GM12865 (cell line): Measurements from ENCODE around the gene HS3ST4.

ENCODE experiments used
- DNase-seq: peaks from one replicate; pipeline ENCODE4 v3.0.0; 2010; ENCODE audit warnings: low read depth
- H3K4me3 ChIP-seq: 2 replicates; pipeline ENCODE4 v1.5.1; 2011; ENCODE audit warnings: mild to moderate bottlenecking, low read depth, low read length, control low read depth
- TF ChIP-seq, protein P1 (sequence below): IDR thresholded peaks from 2 replicates; pipeline ENCODE4 v1.5.1; 2011; ENCODE audit warnings: low read length, control low read depth, low read depth, inconsistent platforms; ENCODE audit not compliant: insufficient read depth; ENCODE audit errors: missing control alignments

HS3ST4 gene

DNA sequence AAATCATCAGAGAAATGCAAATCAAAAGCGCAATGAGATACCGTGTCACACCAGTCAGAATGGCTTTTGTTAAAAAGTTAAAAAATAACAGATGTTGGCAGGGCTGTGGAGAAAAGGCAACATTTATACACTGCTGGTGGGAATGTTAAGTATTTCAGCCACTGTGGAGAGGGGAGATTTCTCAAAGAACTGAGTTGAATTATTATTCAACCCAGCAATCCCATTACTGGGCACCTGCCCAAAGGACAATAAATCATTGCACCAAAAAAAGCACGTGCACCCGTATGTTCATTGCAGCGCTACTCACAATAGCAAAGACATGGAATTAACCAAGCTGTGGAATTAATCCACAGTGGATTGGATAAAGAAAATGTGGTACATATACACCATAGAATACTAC is 204.7 kb downstream of the HS3ST4 start:
- no peak overlapping the region for H3K4me3 ChIP-seq
- DNase-seq, result no peak
- TF ChIP-seq, protein P1, sequence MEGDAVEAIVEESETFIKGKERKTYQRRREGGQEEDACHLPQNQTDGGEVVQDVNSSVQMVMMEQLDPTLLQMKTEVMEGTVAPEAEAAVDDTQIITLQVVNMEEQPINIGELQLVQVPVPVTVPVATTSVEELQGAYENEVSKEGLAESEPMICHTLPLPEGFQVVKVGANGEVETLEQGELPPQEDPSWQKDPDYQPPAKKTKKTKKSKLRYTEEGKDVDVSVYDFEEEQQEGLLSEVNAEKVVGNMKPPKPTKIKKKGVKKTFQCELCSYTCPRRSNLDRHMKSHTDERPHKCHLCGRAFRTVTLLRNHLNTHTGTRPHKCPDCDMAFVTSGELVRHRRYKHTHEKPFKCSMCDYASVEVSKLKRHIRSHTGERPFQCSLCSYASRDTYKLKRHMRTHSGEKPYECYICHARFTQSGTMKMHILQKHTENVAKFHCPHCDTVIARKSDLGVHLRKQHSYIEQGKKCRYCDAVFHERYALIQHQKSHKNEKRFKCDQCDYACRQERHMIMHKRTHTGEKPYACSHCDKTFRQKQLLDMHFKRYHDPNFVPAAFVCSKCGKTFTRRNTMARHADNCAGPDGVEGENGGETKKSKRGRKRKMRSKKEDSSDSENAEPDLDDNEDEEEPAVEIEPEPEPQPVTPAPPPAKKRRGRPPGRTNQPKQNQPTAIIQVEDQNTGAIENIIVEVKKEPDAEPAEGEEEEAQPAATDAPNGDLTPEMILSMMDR, result no peak

DNA sequence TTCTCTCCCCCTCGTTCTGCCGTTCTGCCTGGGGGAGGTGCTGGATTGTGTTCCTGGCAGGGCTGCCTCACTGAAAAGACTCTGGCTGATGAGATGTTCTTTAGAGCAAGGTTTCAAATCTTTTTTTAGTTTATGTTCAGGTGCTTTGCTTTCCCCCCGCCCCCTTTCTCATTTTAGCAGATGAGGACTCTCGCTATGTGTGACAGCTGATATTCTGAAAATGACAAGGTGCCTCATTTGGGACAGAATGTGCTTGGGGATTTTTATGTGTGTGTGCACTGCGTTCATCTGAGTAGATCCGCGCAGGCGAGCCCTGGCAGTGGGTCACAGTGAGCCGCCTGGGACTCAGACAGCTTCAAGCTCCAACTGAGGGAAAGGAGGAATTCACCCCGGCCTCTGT is 205.9 kb downstream of the HS3ST4 start:
- DNase-seq, result peak; percentile 32
- TF ChIP-seq, protein P1, result no peak
- H3K4me3 ChIP-seq, result no peak overlapping the region

DNA sequence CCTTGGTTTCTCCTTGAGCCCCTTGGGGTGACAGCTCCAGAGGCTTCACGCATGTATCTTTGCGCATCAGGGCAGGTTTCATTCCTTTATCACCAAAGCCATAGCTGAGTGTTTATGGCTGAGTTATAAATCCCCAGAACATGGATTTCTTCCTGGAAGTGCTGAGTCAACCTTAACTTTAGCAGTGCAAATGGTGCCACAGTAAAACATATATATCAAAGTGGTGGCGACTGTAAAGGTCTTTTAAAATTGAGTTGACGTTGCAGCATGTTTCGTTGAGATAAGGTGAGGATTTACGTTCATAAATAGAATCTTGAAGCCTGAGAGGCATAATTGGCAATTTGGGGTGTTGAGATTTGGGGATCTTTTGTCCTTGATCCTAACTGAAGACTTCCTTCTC is 214.1 kb downstream of the HS3ST4 start:
- TF ChIP-seq, protein P1, result no peak
- DNase-seq, result no peak
- no peak overlapping the region for H3K4me3 ChIP-seq

DNA sequence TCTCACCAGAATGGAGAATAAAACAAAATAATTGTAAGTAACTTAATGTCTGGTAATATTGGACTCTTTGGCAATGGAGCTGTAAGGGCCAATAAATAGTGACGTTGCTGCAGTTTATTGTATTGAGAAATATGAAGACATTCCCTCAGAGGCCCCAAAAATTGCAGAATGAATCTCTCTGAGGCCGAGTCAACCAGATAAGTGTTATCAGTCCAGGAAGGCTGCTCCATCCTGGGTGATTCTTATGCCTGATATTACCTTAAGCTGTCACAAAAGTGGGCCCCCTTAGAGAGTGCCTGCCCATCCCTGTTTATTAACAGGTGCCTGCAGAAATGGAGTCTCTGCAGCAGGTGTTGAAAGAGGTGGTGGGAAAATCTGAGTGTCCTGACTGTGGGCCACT is 219.2 kb downstream of the HS3ST4 start:
- no peak overlapping the region for H3K4me3 ChIP-seq
- no peak for DNase-seq
- TF ChIP-seq, protein P1, result no peak

DNA sequence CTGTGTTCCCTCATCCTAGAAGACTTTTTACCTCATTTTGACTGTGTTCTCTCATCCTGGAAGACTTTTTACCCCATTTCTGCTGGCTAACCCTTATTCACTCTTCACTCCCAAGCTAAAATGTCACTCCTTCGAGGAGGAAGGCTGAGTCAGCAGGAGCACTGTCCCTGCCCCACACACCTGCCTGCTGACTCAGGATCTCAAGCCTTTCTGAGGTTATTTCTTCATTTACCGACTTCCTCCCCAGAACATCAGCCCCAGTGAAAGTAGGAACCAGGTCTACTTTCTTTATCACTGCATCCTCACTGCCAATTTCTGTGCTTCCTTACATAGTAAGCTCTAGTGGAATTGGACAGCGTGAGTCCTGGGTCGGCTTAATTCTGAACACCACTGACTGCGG is 220.6 kb downstream of the HS3ST4 start:
- TF ChIP-seq, protein P1, result no peak
- no peak overlapping the region for H3K4me3 ChIP-seq
- no peak for DNase-seq

DNA sequence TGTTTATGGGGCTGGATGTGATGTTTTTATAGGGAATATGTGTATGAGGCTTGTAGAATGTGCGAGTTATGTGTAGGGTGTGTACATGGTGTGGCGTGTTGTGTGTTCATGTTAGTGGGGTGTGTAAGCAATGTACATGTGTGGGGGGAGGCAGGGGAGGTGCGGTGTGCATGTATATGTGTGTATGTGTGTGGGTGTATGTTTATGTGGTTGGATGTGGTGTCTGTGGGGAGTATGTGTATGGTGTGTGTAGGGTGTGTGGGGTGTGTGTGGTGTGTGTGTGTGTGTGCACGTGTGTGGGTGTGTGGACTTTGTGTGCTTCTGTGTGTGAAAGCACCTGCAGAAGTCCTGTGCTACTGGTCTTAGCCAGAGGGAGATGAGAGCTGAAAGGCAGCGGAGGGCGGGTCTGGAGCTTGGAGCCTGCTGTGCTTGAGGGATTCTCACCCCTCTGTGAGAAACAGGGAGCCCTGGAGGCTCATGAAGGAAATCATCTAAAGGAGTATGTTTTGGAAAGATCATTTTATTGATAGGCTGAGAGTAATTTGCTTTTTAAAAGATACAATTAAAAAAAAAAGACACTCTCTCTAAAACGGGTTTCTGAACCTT is 222.7 kb downstream of the HS3ST4 start:
- DNase-seq, result no peak
- TF ChIP-seq, protein P1, result no peak
- H3K4me3 ChIP-seq, result no peak overlapping the region

DNA sequence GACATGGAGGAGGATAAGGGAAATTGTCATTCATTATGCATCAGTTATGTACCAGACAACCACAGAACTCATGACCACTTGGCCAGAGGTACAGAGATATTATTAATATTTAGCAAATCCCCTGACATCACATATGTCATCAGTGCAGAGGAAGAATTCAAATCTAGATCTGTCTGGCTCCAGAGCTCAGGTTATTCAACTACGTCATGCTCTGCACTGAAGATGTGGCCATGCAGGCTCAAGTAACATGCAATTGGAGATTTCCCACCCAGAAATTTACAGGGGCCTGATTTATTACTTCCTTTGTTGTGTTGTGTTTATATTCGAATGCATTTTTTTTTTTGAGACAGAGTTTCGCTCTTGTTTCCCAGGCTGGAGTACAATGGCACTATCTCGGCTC is 224.3 kb downstream of the HS3ST4 start:
- DNase-seq, result no peak
- TF ChIP-seq, protein P1, result no peak

More for the DNA sequence above, 224.3 kb downstream of the HS3ST4 start:
- H3K4me3 ChIP-seq, result no peak overlapping the region
